Astrocyte (in vitro differentiated cells and primary cell): ENCODE measurements around the gene ALPK3. TPM values are rescaled to one million over a fixed set of nuclear protein-coding genes. Genes with fewer than 3 reads are reported as not detected.

Experiments
- DNase-seq: peaks from one replicate; pipeline ENCODE4 v3.0.0-alpha.2; 2010; ENCODE audit warnings: low read depth
- FAIRE-seq: peaks from 2 replicates; lab custom pipeline; 2011; peaks lifted over from hg19 to GRCh38; lab: Jason Lieb, UNC
- H2AFZ ChIP-seq: 2 replicates; pipeline ENCODE4 v1.6.0; 2012; ENCODE audit warnings: low read depth, low read length, inconsistent platforms
- H3K27ac ChIP-seq: 2 replicates; pipeline ENCODE4 v1.5.1; 2011; ENCODE audit warnings: low read depth, low read length, inconsistent platforms
- H3K27me3 ChIP-seq: 2 replicates; pipeline ENCODE4 v1.6.0; 2011; ENCODE audit warnings: low read length, inconsistent platforms; ENCODE audit not compliant: insufficient read depth
- H3K36me3 ChIP-seq: 2 replicates; pipeline ENCODE4 v1.5.1; 2011; ENCODE audit warnings: low read length, inconsistent platforms; ENCODE audit not compliant: insufficient read depth
- H3K4me1 ChIP-seq: 2 replicates; pipeline ENCODE4 v1.5.1; 2011; ENCODE audit warnings: low read length, inconsistent platforms; ENCODE audit not compliant: insufficient read depth
- H3K4me2 ChIP-seq: 2 replicates; pipeline ENCODE4 v1.6.0; 2012; ENCODE audit warnings: low read length, inconsistent platforms
- H3K4me3 ChIP-seq: 2 replicates; pipeline ENCODE4 v1.5.1; 2011; ENCODE audit warnings: low read depth, mild to moderate bottlenecking, low read length, inconsistent platforms; ENCODE audit not compliant: insufficient read depth
- H3K79me2 ChIP-seq: 2 replicates; pipeline ENCODE4 v1.6.0; 2012; ENCODE audit warnings: mild to moderate bottlenecking, low read length, inconsistent platforms; ENCODE audit not compliant: insufficient read depth
- H3K9ac ChIP-seq: 2 replicates; pipeline ENCODE4 v1.6.0; 2012; ENCODE audit warnings: mild to moderate bottlenecking, low read length, inconsistent platforms
- H3K9me3 ChIP-seq: 2 replicates; pipeline ENCODE4 v1.5.1; 2012; ENCODE audit warnings: low read depth, mild to moderate bottlenecking, low read length, inconsistent platforms; ENCODE audit not compliant: insufficient read depth
- H4K20me1 ChIP-seq: 2 replicates; pipeline ENCODE4 v1.6.0; 2012; ENCODE audit warnings: low read length, inconsistent platforms; ENCODE audit not compliant: insufficient read depth
- H3K27ac Mint-ChIP-seq: one replicate; pipeline ENCODE4 v1.8.0; 2021; ENCODE audit warnings: mild to moderate bottlenecking, mixed read lengths; ENCODE audit not compliant: unreplicated experiment
- H3K27me3 Mint-ChIP-seq: one replicate; pipeline ENCODE4 v1.8.0; 2021; ENCODE audit warnings: low read depth, mixed read lengths; ENCODE audit not compliant: unreplicated experiment
- H3K36me3 Mint-ChIP-seq: one replicate; pipeline ENCODE4 v1.8.0; 2021; ENCODE audit warnings: low read depth, mixed read lengths; ENCODE audit not compliant: unreplicated experiment
- H3K4me1 Mint-ChIP-seq: one replicate; pipeline ENCODE4 v1.8.0; 2021; ENCODE audit warnings: low read depth, mixed read lengths; ENCODE audit not compliant: unreplicated experiment
- H3K4me3 Mint-ChIP-seq: one replicate; pipeline ENCODE4 v1.8.0; 2021; ENCODE audit warnings: mild to moderate bottlenecking, moderate library complexity, mixed read lengths; ENCODE audit not compliant: unreplicated experiment
- H3K9me3 Mint-ChIP-seq: one replicate; pipeline ENCODE4 v1.8.0; 2021; ENCODE audit warnings: mild to moderate bottlenecking, mixed read lengths; ENCODE audit not compliant: unreplicated experiment
- EZH2 ChIP-seq: IDR thresholded peaks from 2 replicates; pipeline ENCODE4 v1.6.1; 2012; ENCODE audit warnings: mild to moderate bottlenecking, low read length, inconsistent platforms; ENCODE audit not compliant: insufficient read depth
- total RNA-seq: library from RNA; stranded (reverse); gene quantifications from 2 replicates; pipeline ENCODE4 v1.2.1, GENCODE V29; 2021
- TF ChIP-seq, protein P1 (sequence below): IDR thresholded peaks from 2 replicates; pipeline ENCODE4 v1.5.1; 2011; ENCODE audit warnings: low read depth, mild to moderate bottlenecking, inconsistent platforms, low read length, moderate library complexity; ENCODE audit not compliant: insufficient read depth

The ALPK3 gene
- total RNA-seq, 1 donor from 2014 or later, result 9.1 TPM

DNA sequence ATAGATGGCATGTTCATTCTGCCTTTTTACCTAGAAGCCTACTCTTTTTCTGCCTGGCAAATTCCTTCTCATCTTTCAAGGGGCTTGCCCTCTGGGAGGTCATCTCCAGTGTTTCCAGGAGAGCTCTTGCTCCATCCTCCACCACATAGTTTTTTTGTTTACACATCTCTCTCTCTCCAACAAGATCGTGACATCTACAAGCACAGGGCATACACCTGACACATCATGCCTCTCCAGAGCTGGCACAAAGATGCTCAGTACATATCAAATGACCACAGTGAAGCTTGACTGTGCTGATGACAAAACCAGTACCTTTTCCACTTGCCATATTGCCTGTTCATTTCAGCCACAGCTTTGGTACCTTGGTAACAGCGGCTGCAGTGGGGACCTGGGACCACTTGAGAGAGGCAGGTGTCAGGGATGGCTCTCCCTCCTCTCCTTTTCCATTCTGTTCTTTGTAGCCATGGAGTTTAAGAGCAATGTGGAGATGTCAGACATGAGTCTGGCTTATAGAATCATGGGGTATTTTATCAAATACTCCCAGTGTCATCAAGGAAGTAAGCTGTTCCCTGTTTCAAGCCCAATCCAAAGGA, 15.4 kb downstream of the ALPK3 start:
- FAIRE-seq (no peak), DNase-seq (no peak)
- H3K4me2 ChIP-seq, result no peak overlapping the region
- no peak for TF ChIP-seq EZH2
- TF ChIP-seq, protein P1, sequence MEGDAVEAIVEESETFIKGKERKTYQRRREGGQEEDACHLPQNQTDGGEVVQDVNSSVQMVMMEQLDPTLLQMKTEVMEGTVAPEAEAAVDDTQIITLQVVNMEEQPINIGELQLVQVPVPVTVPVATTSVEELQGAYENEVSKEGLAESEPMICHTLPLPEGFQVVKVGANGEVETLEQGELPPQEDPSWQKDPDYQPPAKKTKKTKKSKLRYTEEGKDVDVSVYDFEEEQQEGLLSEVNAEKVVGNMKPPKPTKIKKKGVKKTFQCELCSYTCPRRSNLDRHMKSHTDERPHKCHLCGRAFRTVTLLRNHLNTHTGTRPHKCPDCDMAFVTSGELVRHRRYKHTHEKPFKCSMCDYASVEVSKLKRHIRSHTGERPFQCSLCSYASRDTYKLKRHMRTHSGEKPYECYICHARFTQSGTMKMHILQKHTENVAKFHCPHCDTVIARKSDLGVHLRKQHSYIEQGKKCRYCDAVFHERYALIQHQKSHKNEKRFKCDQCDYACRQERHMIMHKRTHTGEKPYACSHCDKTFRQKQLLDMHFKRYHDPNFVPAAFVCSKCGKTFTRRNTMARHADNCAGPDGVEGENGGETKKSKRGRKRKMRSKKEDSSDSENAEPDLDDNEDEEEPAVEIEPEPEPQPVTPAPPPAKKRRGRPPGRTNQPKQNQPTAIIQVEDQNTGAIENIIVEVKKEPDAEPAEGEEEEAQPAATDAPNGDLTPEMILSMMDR, result no peak
- H3K9me3 ChIP-seq, result no peaks in the 10 kb centered on the region
- Mint-ChIP-seq H3K27me3 (peaks cover 22% of the 10 kb centered on the region), H3K9me3 (no peaks in the 10 kb centered on the region), H3K4me3 (no peak overlapping the region), H3K4me1 (peaks cover 4% of the 10 kb centered on the region), H3K36me3 (peaks cover 20% of the 10 kb centered on the region), H3K27ac (no peak overlapping the region)
- H2AFZ ChIP-seq, result no peak overlapping the region
- H3K9ac ChIP-seq, result no peak overlapping the region
- H4K20me1 ChIP-seq, result peaks cover 4% of the 10 kb centered on the region
- peaks cover 3% of the 10 kb centered on the region for H3K27me3 ChIP-seq
- no peak overlapping the region for H3K27ac ChIP-seq
- H3K4me1 ChIP-seq, result no peaks in the 10 kb centered on the region
- no peaks in the 10 kb centered on the region for H3K79me2 ChIP-seq
- H3K4me3 ChIP-seq, result no peak overlapping the region
- H3K36me3 ChIP-seq, result no peaks in the 10 kb centered on the region

DNA sequence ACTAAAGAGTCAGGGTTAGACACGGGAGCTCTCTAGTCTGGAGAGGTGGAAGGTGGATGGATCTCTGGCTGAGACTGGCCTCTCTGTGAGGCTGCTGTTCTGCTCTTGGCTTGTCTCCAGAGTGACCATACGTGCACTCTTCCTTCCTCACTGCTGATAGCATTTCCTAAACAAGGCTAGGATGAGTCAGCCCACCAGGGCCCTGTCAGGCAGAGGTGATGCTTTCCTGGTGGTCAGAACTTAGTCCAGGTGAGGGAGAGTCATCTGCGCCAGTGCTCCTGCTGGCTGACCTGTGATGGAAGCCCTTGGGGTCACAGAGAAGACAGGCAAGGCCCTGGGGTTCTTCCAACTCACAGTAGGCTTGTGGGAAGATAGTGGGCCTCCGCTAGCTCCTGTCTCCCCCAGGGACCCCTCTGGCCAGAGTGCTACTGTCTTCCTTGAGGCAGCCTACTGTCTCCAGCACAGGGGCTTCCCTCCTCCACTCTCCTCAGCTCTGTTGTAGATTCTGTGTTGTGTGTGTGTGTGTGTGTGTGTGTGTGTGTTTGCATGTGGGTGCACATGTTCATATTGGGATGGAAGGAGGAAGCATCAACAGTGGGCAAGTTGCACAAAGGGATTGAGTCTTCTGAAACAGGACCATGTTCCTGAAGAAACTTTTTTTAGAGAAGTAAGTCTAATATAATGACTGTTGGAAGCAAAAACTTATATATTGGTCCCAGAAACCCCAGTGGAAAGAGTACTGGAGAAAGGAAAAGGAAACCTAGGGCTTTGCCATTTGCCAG, 16.5 kb downstream of the ALPK3 start:
- peaks cover 3% of the 10 kb centered on the region for H3K27me3 ChIP-seq
- Mint-ChIP-seq H3K36me3 (peaks cover 15% of the 10 kb centered on the region), H3K4me1 (peaks cover 4% of the 10 kb centered on the region), H3K4me3 (no peak overlapping the region), H3K27ac (no peak overlapping the region), H3K27me3 (peaks cover 25% of the 10 kb centered on the region), H3K9me3 (no peaks in the 10 kb centered on the region)
- FAIRE-seq (no peak), DNase-seq (peak; percentile 35)
- H3K4me2 ChIP-seq, result no peak overlapping the region
- H3K9me3 ChIP-seq, result no peaks in the 10 kb centered on the region
- H3K27ac ChIP-seq, result no peak overlapping the region
- peaks cover 4% of the 10 kb centered on the region for H4K20me1 ChIP-seq
- H2AFZ ChIP-seq, result no peak overlapping the region
- no peak overlapping the region for H3K4me3 ChIP-seq
- H3K79me2 ChIP-seq, result no peaks in the 10 kb centered on the region
- no peak for TF ChIP-seq EZH2
- TF ChIP-seq, protein P1, result no peak
- no peaks in the 10 kb centered on the region for H3K4me1 ChIP-seq
- no peak overlapping the region for H3K9ac ChIP-seq
- no peaks in the 10 kb centered on the region for H3K36me3 ChIP-seq
